H9 (cell line): ENCODE measurements around the gene ADAMTS16. TPM values are rescaled to one million over a fixed set of nuclear protein-coding genes. Genes with fewer than 3 reads are reported as not detected.

ENCODE experiments used
- DNase-seq: peaks from one replicate; pipeline ENCODE4 v3.0.0-alpha.2; 2017
- H2AFZ ChIP-seq: one replicate; pipeline ENCODE4 v1.6.1; 2013; ENCODE audit warnings: mild to moderate bottlenecking, low read length, control low read depth, moderate library complexity
- H2AK5ac ChIP-seq: 2 replicates; pipeline ENCODE4 v1.6.1; 2013; ENCODE audit warnings: low read length, control low read depth, mixed read lengths; ENCODE audit not compliant: insufficient read length
- H2BK120ac ChIP-seq: one replicate; pipeline ENCODE4 v1.6.1; 2013; ENCODE audit warnings: low read depth, mild to moderate bottlenecking, low read length, control low read depth, inconsistent platforms; ENCODE audit not compliant: poor library complexity, severe bottlenecking
- H2BK12ac ChIP-seq: 2 replicates; pipeline ENCODE4 v1.6.1; 2013; ENCODE audit warnings: low read length, control low read depth, mixed read lengths, low read depth; ENCODE audit not compliant: insufficient read length
- H2BK15ac ChIP-seq: 2 replicates; pipeline ENCODE4 v1.6.1; 2013; ENCODE audit warnings: low read depth, low read length, control low read depth
- H2BK20ac ChIP-seq: one replicate; pipeline ENCODE4 v1.6.1; 2013; ENCODE audit warnings: low read depth, mild to moderate bottlenecking, low read length, control low read depth, inconsistent platforms; ENCODE audit not compliant: poor library complexity, severe bottlenecking
- H2BK5ac ChIP-seq: 2 replicates; pipeline ENCODE4 v1.6.1; 2013; ENCODE audit warnings: low read length, control low read depth, mixed read lengths; ENCODE audit not compliant: insufficient read length
- H3K14ac ChIP-seq: 2 replicates; pipeline ENCODE4 v1.6.1; 2013; ENCODE audit warnings: low read length, control low read depth; ENCODE audit not compliant: insufficient read depth
- H3K18ac ChIP-seq: 2 replicates; pipeline ENCODE4 v1.6.1; 2013; ENCODE audit warnings: low read depth, mild to moderate bottlenecking, mixed read lengths, low read length, control low read depth; ENCODE audit not compliant: insufficient read length
- H3K23ac ChIP-seq: 2 replicates; pipeline ENCODE4 v1.6.1; 2013; ENCODE audit warnings: low read length, control low read depth, mixed read lengths, low read depth; ENCODE audit not compliant: insufficient read length
- H3K23me2 ChIP-seq: 2 replicates; pipeline ENCODE4 v1.6.1; 2013; ENCODE audit warnings: low read depth, mild to moderate bottlenecking, mixed read lengths, low read length, control low read depth; ENCODE audit not compliant: insufficient read length, poor library complexity, severe bottlenecking
- H3K27ac ChIP-seq: 2 replicates; pipeline ENCODE4 v1.5.1; 2013; ENCODE audit warnings: low read length, control low read depth, mixed read lengths, low read depth; ENCODE audit not compliant: insufficient read length
- H3K27me3 ChIP-seq: 2 replicates; pipeline ENCODE4 v1.6.1; 2013; ENCODE audit warnings: low read length, control low read depth, inconsistent platforms; ENCODE audit not compliant: insufficient read depth
- H3K4ac ChIP-seq: 2 replicates; pipeline ENCODE4 v1.6.1; 2013; ENCODE audit warnings: low read depth, mild to moderate bottlenecking, control low read depth, inconsistent platforms, low read length, moderate library complexity
- H3K4me1 ChIP-seq: 2 replicates; pipeline ENCODE4 v1.6.1; 2013; ENCODE audit warnings: low read length, control low read depth, inconsistent platforms; ENCODE audit not compliant: insufficient read depth
- H3K4me2 ChIP-seq: 2 replicates; pipeline ENCODE4 v1.6.1; 2013; ENCODE audit warnings: low read length, control low read depth, mixed read lengths; ENCODE audit not compliant: insufficient read length, insufficient read depth
- H3K56ac ChIP-seq: 2 replicates; pipeline ENCODE4 v1.6.1; 2013; ENCODE audit warnings: low read depth, mild to moderate bottlenecking, mixed read lengths, low read length, control low read depth; ENCODE audit not compliant: insufficient read length
- H3K79me1 ChIP-seq: 2 replicates; pipeline ENCODE4 v1.6.1; 2013; ENCODE audit warnings: low read depth, mild to moderate bottlenecking, moderate library complexity, low read length, control low read depth, inconsistent platforms; ENCODE audit not compliant: insufficient read depth, poor library complexity, severe bottlenecking
- H3K79me2 ChIP-seq: 2 replicates; pipeline ENCODE4 v1.6.1; 2013; ENCODE audit warnings: low read length, control low read depth, inconsistent platforms; ENCODE audit not compliant: insufficient read depth
- H3K9ac ChIP-seq: 2 replicates; pipeline ENCODE4 v1.6.1; 2013; ENCODE audit warnings: low read length, control low read depth, mixed read lengths; ENCODE audit not compliant: insufficient read length; ENCODE audit errors: extremely low read depth
- H3K9me3 ChIP-seq: one replicate; pipeline ENCODE4 v1.6.1; 2013; ENCODE audit warnings: low read depth, low read length, inconsistent platforms; ENCODE audit not compliant: control insufficient read depth
- H3T11ph ChIP-seq: one replicate; pipeline ENCODE4 v1.6.1; 2013; ENCODE audit warnings: mild to moderate bottlenecking, low read length, control low read depth, inconsistent platforms
- H4K20me1 ChIP-seq: one replicate; pipeline ENCODE4 v1.6.1; 2013; ENCODE audit not compliant: control insufficient read depth, insufficient read length, insufficient read depth
- H4K5ac ChIP-seq: 2 replicates; pipeline ENCODE4 v1.6.1; 2013; ENCODE audit warnings: low read depth, mild to moderate bottlenecking, mixed read lengths, low read length, control low read depth; ENCODE audit not compliant: insufficient read length
- H4K8ac ChIP-seq: replicated peaks from 2 replicates; pipeline ENCODE4 v1.6.1; 2013; ENCODE audit warnings: low read length, control low read depth, mixed read lengths, low read depth; ENCODE audit not compliant: insufficient read length
- H4K91ac ChIP-seq: 2 replicates; pipeline ENCODE4 v1.6.1; 2013; ENCODE audit warnings: low read depth, mild to moderate bottlenecking, moderate library complexity, mixed read lengths, low read length, control low read depth; ENCODE audit not compliant: insufficient read length
- H3K27ac Mint-ChIP-seq, 3 experiments: 2 replicates in 2 of 3; 3 replicates in 1 of 3; pipeline ENCODE4 v1.8.0; 2020 to 2021; ENCODE audit warnings: mixed read lengths in 3 of 3, mild to moderate bottlenecking in 1 of 3, moderate library complexity in 1 of 3
- H3K27me3 Mint-ChIP-seq: 2 replicates; pipeline ENCODE4 v1.8.0; 2021; ENCODE audit warnings: low read depth, mild to moderate bottlenecking, moderate library complexity, mixed read lengths
- H3K36me3 Mint-ChIP-seq, 3 experiments: 2 replicates in 2 of 3; 3 replicates in 1 of 3; pipeline ENCODE4 v1.8.0; 2020 to 2021; ENCODE audit warnings: low read depth in 3 of 3, mixed read lengths in 3 of 3; ENCODE audit not compliant: insufficient read depth in 1 of 3
- H3K4me1 Mint-ChIP-seq, 2 experiments: 2 replicates each; pipeline ENCODE4 v1.8.0; 2020; ENCODE audit warnings: mixed read lengths in 2 of 2
- H3K4me3 Mint-ChIP-seq, 2 experiments: 2 replicates in 1 of 2; 3 replicates in 1 of 2; pipeline ENCODE4 v1.8.0; 2020 to 2021; ENCODE audit warnings: mild to moderate bottlenecking in 2 of 2, mixed read lengths in 2 of 2, moderate library complexity in 1 of 2
- H3K9me3 Mint-ChIP-seq, 2 experiments: 2 replicates in 1 of 2; 3 replicates in 1 of 2; pipeline ENCODE4 v1.8.0; 2020; ENCODE audit warnings: mild to moderate bottlenecking in 2 of 2, mixed read lengths in 2 of 2, moderate library complexity in 1 of 2
- WGBS: extraction: QIAGEN DNeasy Blood & Tissue Kit; methylation state at CpG from one replicate; pipeline ENCODE4 v1.1.7; 2013; ENCODE audit warnings: missing lambda C conversion rate, low lambda C conversion rate, mixed read lengths; ENCODE audit not compliant: insufficient read length; ENCODE audit errors: extremely low coverage; 5-methylcytosine and 5-hydroxymethylcytosine counted together
- total RNA-seq: library from RNA; stranded (reverse); gene quantifications from 2 replicates; pipeline ENCODE4 v1.2.1, GENCODE V29; 2021
- TF ChIP-seq, protein P1 (sequence below): fragments of 200-600 bp; sonication (generic); conservative IDR thresholded peaks from 3 replicates; pipeline ENCODE4 v1.8.0; 2021; ENCODE audit warnings: antibody characterized with exemption, mild to moderate bottlenecking

The ADAMTS16 gene
- total RNA-seq, 1 experiment from 2014 or later, result 4.5 TPM

DNA sequence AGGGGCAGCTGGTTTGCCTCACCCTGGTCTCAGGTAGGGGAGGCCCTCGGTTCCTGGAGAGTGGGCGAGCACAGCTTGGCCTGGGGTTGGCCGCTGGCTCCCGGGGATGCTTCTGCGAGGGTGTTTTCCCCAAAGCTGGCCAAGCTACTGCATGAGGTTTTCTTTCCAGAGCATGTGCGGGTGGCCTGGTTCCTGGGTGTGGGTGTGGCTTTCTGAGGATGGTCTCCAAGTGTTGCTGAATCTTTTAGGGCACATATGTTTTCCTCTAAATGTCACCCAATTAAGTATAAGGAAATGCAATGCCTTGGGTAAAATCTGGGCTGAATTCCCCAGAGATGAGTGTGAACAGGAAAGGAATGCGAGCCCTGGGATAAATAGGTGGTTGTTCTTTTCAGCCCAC lies 166.6 kb downstream of the ADAMTS16 start:
- Histone ChIP-seq H3K9ac (no peak overlapping the region), H2BK20ac (no peak overlapping the region), H3K79me2 (no peaks in the 10 kb centered on the region), H2AK5ac (no peak overlapping the region), H3K79me1 (no peaks in the 10 kb centered on the region), H2AFZ (no peak overlapping the region), H3K14ac (no peak overlapping the region), H3K4me1 (peaks cover 2% of the 10 kb centered on the region; the same call in 1 of the 2 replicates), H3T11ph (no peak overlapping the region), H4K91ac (no peak overlapping the region), H3K56ac (no peak overlapping the region), H3K4me2 (no peak overlapping the region), H3K23me2 (no peaks in the 10 kb centered on the region), H4K5ac (no peak overlapping the region), H2BK120ac (no peak overlapping the region), H2BK15ac (no peak overlapping the region), H3K27me3 (no peaks in the 10 kb centered on the region), H4K20me1 (peaks cover 4% of the 10 kb centered on the region), H4K8ac (no peak overlapping the region), H2BK5ac (no peak overlapping the region), H3K23ac (no peak overlapping the region), H3K27ac (no peak overlapping the region), H3K9me3 (peaks cover 6% of the 10 kb centered on the region), H2BK12ac (no peak overlapping the region), H3K18ac (no peak overlapping the region), H3K4ac (no peak overlapping the region)
- TF ChIP-seq, protein P1, sequence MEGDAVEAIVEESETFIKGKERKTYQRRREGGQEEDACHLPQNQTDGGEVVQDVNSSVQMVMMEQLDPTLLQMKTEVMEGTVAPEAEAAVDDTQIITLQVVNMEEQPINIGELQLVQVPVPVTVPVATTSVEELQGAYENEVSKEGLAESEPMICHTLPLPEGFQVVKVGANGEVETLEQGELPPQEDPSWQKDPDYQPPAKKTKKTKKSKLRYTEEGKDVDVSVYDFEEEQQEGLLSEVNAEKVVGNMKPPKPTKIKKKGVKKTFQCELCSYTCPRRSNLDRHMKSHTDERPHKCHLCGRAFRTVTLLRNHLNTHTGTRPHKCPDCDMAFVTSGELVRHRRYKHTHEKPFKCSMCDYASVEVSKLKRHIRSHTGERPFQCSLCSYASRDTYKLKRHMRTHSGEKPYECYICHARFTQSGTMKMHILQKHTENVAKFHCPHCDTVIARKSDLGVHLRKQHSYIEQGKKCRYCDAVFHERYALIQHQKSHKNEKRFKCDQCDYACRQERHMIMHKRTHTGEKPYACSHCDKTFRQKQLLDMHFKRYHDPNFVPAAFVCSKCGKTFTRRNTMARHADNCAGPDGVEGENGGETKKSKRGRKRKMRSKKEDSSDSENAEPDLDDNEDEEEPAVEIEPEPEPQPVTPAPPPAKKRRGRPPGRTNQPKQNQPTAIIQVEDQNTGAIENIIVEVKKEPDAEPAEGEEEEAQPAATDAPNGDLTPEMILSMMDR, result no peak
- H3K36me3 Mint-ChIP-seq, result peaks cover 7 to 14% (median 12%) of the 10 kb centered on the region in 3 experiments
- H3K9me3 Mint-ChIP-seq, result peaks cover 5 to 7% of the 10 kb centered on the region in 2 experiments; a peak in 3 of 5 replicates
- no peak overlapping the region for H3K4me3 Mint-ChIP-seq
- no CpG with 5 or more reads among the region's 7 CpGs for WGBS
- no peaks in the 10 kb centered on the region for H3K27me3 Mint-ChIP-seq
- DNase-seq, result no peak
- peaks cover 16 to 21% of the 10 kb centered on the region in 2 experiments for H3K4me1 Mint-ChIP-seq
- H3K27ac Mint-ChIP-seq, result no peak overlapping the region; a peak in 1 of 7 replicates
